ENCODE data around the gene MRPL46.

- TF ChIP-seq CTCF (conservative IDR thresholded peaks at IDR 0.05; ENCODE audit: low read depth, low read length), result no peak
- TF ChIP-seq EZH2 (IDR thresholded peaks at IDR 0.05; ENCODE audit: borderline replicate concordance, low read depth, low read length, poor library complexity, severe bottlenecking), result no peak
Measured at GRCh38 chr15:88487178-88487795, 20.1 kb upstream of the MRPL46 start.
